GM12891 (cell line): ENCODE results near the gene SBF1.

Experiments
- POLR2A ChIP-seq: IDR thresholded peaks from 2 replicates; pipeline ENCODE4 v1.6.1; 2011; ENCODE audit warnings: low read depth, low read length, control low read depth
- POLR2AphosphoS5 ChIP-seq: IDR thresholded peaks from 2 replicates; pipeline ENCODE4 v1.6.1; 2011; ENCODE audit warnings: low read depth, low read length, control low read depth
- POU2F2 ChIP-seq: IDR thresholded peaks from 2 replicates; pipeline ENCODE4 v1.6.1; 2011; ENCODE audit warnings: low read depth, mild to moderate bottlenecking, control low read depth, low read length, moderate library complexity
- TAF1 ChIP-seq: IDR thresholded peaks from 2 replicates; pipeline ENCODE4 v1.6.1; 2011; ENCODE audit warnings: low read depth, low read length, control low read depth

DNA sequence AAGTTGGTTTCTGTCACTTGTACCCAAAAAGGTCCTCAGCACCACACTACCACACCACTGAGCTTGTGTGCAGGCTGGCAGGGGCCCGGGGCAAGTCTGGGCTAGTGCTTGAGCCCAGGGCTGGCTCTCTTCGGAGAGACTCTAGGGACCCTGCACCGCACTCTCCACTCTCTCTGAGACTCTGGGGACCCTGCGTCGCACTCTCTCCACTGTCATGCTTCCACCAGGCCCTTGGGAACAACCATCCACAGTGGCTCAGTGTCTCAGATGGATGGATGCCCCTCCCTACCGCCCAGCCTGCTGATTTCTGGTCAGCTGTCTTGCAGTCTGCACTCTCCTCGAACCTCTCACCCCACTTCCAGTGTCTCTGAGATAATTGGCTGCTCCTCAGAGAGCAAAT is 2.0 kb upstream of the SBF1 start:
- TF ChIP-seq POLR2AphosphoS5 (no peak), POLR2A (no peak), TAF1 (no peak), POU2F2 (no peak)
